Coronary artery (tissue), 2 donors: ENCODE data around the gene ARHGAP22.
A peak's percentile ranks its signal among the peaks of the same experiment; 100 is the strongest.

Experiments used
- DNase-seq: peaks from one replicate; pipeline ENCODE4 v3.0.0-alpha.2; 2017; ENCODE audit warnings: low spot score
- H3K27ac ChIP-seq, 2 donors: fragments of 200-600 bp; sonication (generic); one replicate each; pipeline ENCODE4 v1.5.1; 2016 to 2019
- H3K4me3 ChIP-seq: fragments of 200-600 bp; sonication (generic); 2 replicates; pipeline ENCODE4 v1.5.1; 2016; ENCODE audit warnings: mild to moderate bottlenecking, moderate library complexity
- TF ChIP-seq, protein P1 (sequence below): fragments of 200-600 bp; sonication (generic); IDR thresholded peaks from one replicate; pipeline ENCODE4 v1.5.1; 2019; ENCODE audit warnings: antibody characterized with exemption

Gene ARHGAP22

GRCh38 chr10:48476279-48476982 is 128.4 kb downstream of the ARHGAP22 start:
- TF ChIP-seq, protein P1, sequence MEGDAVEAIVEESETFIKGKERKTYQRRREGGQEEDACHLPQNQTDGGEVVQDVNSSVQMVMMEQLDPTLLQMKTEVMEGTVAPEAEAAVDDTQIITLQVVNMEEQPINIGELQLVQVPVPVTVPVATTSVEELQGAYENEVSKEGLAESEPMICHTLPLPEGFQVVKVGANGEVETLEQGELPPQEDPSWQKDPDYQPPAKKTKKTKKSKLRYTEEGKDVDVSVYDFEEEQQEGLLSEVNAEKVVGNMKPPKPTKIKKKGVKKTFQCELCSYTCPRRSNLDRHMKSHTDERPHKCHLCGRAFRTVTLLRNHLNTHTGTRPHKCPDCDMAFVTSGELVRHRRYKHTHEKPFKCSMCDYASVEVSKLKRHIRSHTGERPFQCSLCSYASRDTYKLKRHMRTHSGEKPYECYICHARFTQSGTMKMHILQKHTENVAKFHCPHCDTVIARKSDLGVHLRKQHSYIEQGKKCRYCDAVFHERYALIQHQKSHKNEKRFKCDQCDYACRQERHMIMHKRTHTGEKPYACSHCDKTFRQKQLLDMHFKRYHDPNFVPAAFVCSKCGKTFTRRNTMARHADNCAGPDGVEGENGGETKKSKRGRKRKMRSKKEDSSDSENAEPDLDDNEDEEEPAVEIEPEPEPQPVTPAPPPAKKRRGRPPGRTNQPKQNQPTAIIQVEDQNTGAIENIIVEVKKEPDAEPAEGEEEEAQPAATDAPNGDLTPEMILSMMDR, result no peak
- Histone ChIP-seq H3K27ac (no peak overlapping the region), H3K4me3 (no peak overlapping the region)
- DNase-seq, result no peak

- DNase-seq, result peak; percentile 60
- no peak overlapping the region for H3K4me3 ChIP-seq
- TF ChIP-seq, protein P1, result no peak
- no peak overlapping the region for H3K27ac ChIP-seq
Measured at GRCh38 chr10:48475943-48476278, 129.0 kb downstream of the ARHGAP22 start.

DNA sequence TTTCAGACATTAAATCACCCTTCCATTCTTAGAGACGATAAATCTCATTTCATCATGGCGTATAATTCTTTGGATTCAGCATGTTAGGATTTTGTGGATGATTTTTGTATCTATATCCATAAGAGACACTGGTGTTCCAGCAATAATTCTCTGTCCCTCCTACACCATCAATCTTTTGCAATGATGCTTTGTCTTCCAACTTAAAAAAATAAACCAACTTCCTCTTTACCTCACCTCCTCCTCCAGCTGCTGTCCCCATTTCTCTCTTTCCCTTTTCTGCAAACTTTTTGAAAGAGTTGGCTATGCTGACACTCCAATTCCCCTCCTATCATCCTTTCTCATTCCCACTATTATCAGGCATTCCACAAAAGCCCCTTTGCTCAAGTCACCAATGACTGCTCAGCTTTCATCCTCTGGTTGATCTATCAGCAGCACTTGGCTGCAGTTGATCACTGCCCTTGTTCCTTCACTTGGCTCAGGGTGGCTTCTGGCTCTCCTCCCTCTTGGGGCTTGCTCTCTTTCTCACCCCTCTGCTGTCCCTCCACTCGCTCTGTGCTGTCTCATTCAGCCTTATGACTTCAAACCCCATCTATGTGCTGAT is 130.0 kb downstream of the ARHGAP22 start:
- H3K4me3 ChIP-seq, result no peak overlapping the region
- TF ChIP-seq, protein P1, result no peak
- DNase-seq, result no peak
- H3K27ac ChIP-seq, result no peak overlapping the region

- TF ChIP-seq, protein P1, result no peak
- DNase-seq, result no peak
- Histone ChIP-seq H3K27ac (no peak overlapping the region), H3K4me3 (no peak overlapping the region)
Measured at GRCh38 chr10:48473704-48474103, 131.2 kb downstream of the ARHGAP22 start.

- Histone ChIP-seq H3K27ac (no peak overlapping the region), H3K4me3 (no peak overlapping the region)
- TF ChIP-seq, protein P1, result no peak
- no peak for DNase-seq
Measured at GRCh38 chr10:48472501-48473069, 132.3 kb downstream of the ARHGAP22 start.

- Histone ChIP-seq H3K4me3 (no peak overlapping the region), H3K27ac (no peak overlapping the region)
- TF ChIP-seq, protein P1, result no peak
- DNase-seq, result peak; percentile 67
Measured at GRCh38 chr10:48470893-48471805, 133.7 kb downstream of the ARHGAP22 start.
